Dendritic cell treated with granulocyte-macrophage colony-stimulating factor and Interleukin-4, amounts not matched to agents 40 ng/mL and 50 ng/mL, for 4 days (primary cell): ENCODE measurements around the gene CYSTM1.

ENCODE experiments used
- H3K27ac Mint-ChIP-seq: one replicate; pipeline ENCODE4 v1.8.0; 2022; ENCODE audit warnings: mild to moderate bottlenecking, mixed read lengths
- H3K27me3 Mint-ChIP-seq: one replicate; pipeline ENCODE4 v1.8.0; 2022; ENCODE audit warnings: mild to moderate bottlenecking, mixed read lengths
- H3K36me3 Mint-ChIP-seq: one replicate; pipeline ENCODE4 v1.8.0; 2022; ENCODE audit warnings: low read depth, mixed read lengths
- H3K4me1 Mint-ChIP-seq: one replicate; pipeline ENCODE4 v1.8.0; 2022; ENCODE audit warnings: low read depth, mixed read lengths
- H3K4me3 Mint-ChIP-seq: one replicate; pipeline ENCODE4 v1.8.0; 2022; ENCODE audit warnings: mild to moderate bottlenecking, moderate library complexity, mixed read lengths
- H3K9me3 Mint-ChIP-seq: one replicate; pipeline ENCODE4 v1.8.0; 2022; ENCODE audit warnings: mixed read lengths
- intact Hi-C: fragments of 100-400 bp; cut with micrococcal nuclease; formaldehyde crosslinking; loops from one replicate; pipeline ENCODE4 v1.15.0; 2022

Gene CYSTM1

GRCh38 chr5:140142856-140143255, 32.1 kb upstream of the CYSTM1 start:
- no peaks in the 10 kb centered on the region for H3K36me3 Mint-ChIP-seq
- H3K4me3 Mint-ChIP-seq: no peak overlapping the region
- no peak overlapping the region for H3K27ac Mint-ChIP-seq
- peaks cover 31% of the 10 kb centered on the region for H3K4me1 Mint-ChIP-seq
- peaks cover 45% of the 10 kb centered on the region for H3K27me3 Mint-ChIP-seq
- no peaks in the 10 kb centered on the region for H3K9me3 Mint-ChIP-seq
- intact Hi-C loops: no loop called here

GRCh38 chr5:140143521-140144258, 31.3 kb upstream of the CYSTM1 start:
- Mint-ChIP-seq H3K4me3 (no peak overlapping the region), H3K4me1 (peaks cover 31% of the 10 kb centered on the region), H3K27me3 (peaks cover 53% of the 10 kb centered on the region), H3K9me3 (no peaks in the 10 kb centered on the region), H3K27ac (no peak overlapping the region), H3K36me3 (no peaks in the 10 kb centered on the region)
- intact Hi-C loops: loop anchor here (2.0 kb wide), 1 partner anchor 29 kb away; the partner anchor contains the start of gene PURA

GRCh38 chr5:140145256-140145655, 29.7 kb upstream of the CYSTM1 start:
- intact Hi-C loops: loop anchor here (2.0 kb wide), 1 partner anchor 30 kb away; the partner anchor contains the start of gene PURA
- Mint-ChIP-seq H3K4me1 (peaks cover 31% of the 10 kb centered on the region), H3K4me3 (peak overlapping the region; percentile 59)

GRCh38 chr5:140145818-140146522, 29.0 kb upstream of the CYSTM1 start:
- Mint-ChIP-seq H3K27me3 (peaks cover 50% of the 10 kb centered on the region), H3K27ac (peak overlapping the region; percentile 56), H3K4me1 (peaks cover 31% of the 10 kb centered on the region), H3K36me3 (no peaks in the 10 kb centered on the region), H3K9me3 (no peaks in the 10 kb centered on the region), H3K4me3 (peak overlapping the region; percentile 59)
- intact Hi-C loops: loop anchor here (1.0 to 2.0 kb wide), 2 partner anchors 11 to 31 kb away; partner anchors contain the start of gene PURA

More at GRCh38 chr5:140145256-140145655, 29.7 kb upstream of the CYSTM1 start:
- H3K36me3 Mint-ChIP-seq: no peaks in the 10 kb centered on the region
- H3K27ac Mint-ChIP-seq: no peak overlapping the region
- no peaks in the 10 kb centered on the region for H3K9me3 Mint-ChIP-seq
- H3K27me3 Mint-ChIP-seq: peaks cover 50% of the 10 kb centered on the region

GRCh38 chr5:140146523-140146842, 28.5 kb upstream of the CYSTM1 start:
- Mint-ChIP-seq H3K36me3 (no peaks in the 10 kb centered on the region), H3K4me1 (peaks cover 31% of the 10 kb centered on the region), H3K4me3 (peak overlapping the region; percentile 59), H3K9me3 (no peaks in the 10 kb centered on the region), H3K27me3 (peaks cover 50% of the 10 kb centered on the region), H3K27ac (peak overlapping the region; percentile 56)
- intact Hi-C loops: loop anchor here (1.0 kb wide), 1 partner anchor 11 kb away; no protein-coding TSS in a partner anchor

- Mint-ChIP-seq H3K36me3 (no peaks in the 10 kb centered on the region), H3K9me3 (no peaks in the 10 kb centered on the region), H3K27me3 (peaks cover 50% of the 10 kb centered on the region), H3K27ac (no peak overlapping the region), H3K4me3 (no peak overlapping the region), H3K4me1 (peaks cover 31% of the 10 kb centered on the region)
- intact Hi-C loops: no loop called here
These were observed 27.5 kb upstream of the CYSTM1 start for GRCh38 chr5:140147460-140147859.

- intact Hi-C loops: no loop called here
- Mint-ChIP-seq H3K27ac (no peak overlapping the region), H3K9me3 (no peaks in the 10 kb centered on the region), H3K4me3 (no peak overlapping the region), H3K4me1 (peaks cover 37% of the 10 kb centered on the region), H3K36me3 (no peaks in the 10 kb centered on the region), H3K27me3 (peaks cover 46% of the 10 kb centered on the region)
These were observed 26.5 kb upstream of the CYSTM1 start for GRCh38 chr5:140148508-140148907.

GRCh38 chr5:140150201-140150600, 24.8 kb upstream of the CYSTM1 start:
- Mint-ChIP-seq H3K9me3 (no peaks in the 10 kb centered on the region), H3K4me1 (peaks cover 29% of the 10 kb centered on the region), H3K27ac (no peak overlapping the region), H3K4me3 (no peak overlapping the region), H3K27me3 (peaks cover 40% of the 10 kb centered on the region), H3K36me3 (no peaks in the 10 kb centered on the region)
- intact Hi-C loops: no loop called here

GRCh38 chr5:140151144-140152021, 23.6 kb upstream of the CYSTM1 start:
- intact Hi-C loops: no loop called here
- H3K36me3 Mint-ChIP-seq: no peaks in the 10 kb centered on the region
- H3K4me3 Mint-ChIP-seq: no peak overlapping the region
- no peaks in the 10 kb centered on the region for H3K9me3 Mint-ChIP-seq
- peaks cover 17% of the 10 kb centered on the region for H3K4me1 Mint-ChIP-seq
- H3K27ac Mint-ChIP-seq: no peak overlapping the region
- H3K27me3 Mint-ChIP-seq: peaks cover 29% of the 10 kb centered on the region

GRCh38 chr5:140152022-140152999, 22.7 kb upstream of the CYSTM1 start:
- peaks cover 20% of the 10 kb centered on the region for H3K27me3 Mint-ChIP-seq
- H3K4me1 Mint-ChIP-seq: peaks cover 18% of the 10 kb centered on the region
- intact Hi-C loops: no loop called here
- H3K27ac Mint-ChIP-seq: no peak overlapping the region
- no peaks in the 10 kb centered on the region for H3K36me3 Mint-ChIP-seq
- H3K9me3 Mint-ChIP-seq: no peaks in the 10 kb centered on the region
- H3K4me3 Mint-ChIP-seq: no peak overlapping the region

GRCh38 chr5:140153255-140153654, 21.7 kb upstream of the CYSTM1 start:
- Mint-ChIP-seq H3K9me3 (no peaks in the 10 kb centered on the region), H3K4me1 (peaks cover 20% of the 10 kb centered on the region), H3K36me3 (no peaks in the 10 kb centered on the region), H3K27ac (no peak overlapping the region), H3K4me3 (no peak overlapping the region), H3K27me3 (peaks cover 14% of the 10 kb centered on the region)
- intact Hi-C loops: no loop called here

- Mint-ChIP-seq H3K27ac (no peak overlapping the region), H3K36me3 (no peaks in the 10 kb centered on the region), H3K4me3 (no peak overlapping the region), H3K4me1 (peaks cover 20% of the 10 kb centered on the region), H3K27me3 (peaks cover 10% of the 10 kb centered on the region), H3K9me3 (no peaks in the 10 kb centered on the region)
- intact Hi-C loops: no loop called here
These were observed 21.1 kb upstream of the CYSTM1 start for GRCh38 chr5:140153905-140154304.
